Common myeloid progenitor, CD34-positive (primary cell): Measurements from ENCODE around the gene LURAP1L.

ENCODE experiments used
- CTCF ChIA-PET: fragments of 350-600 bp; sonication (Branson Sonifier 250); formaldehyde crosslinking; loops from one replicate; lab custom pipeline; 2021; ENCODE audit warnings: antibody characterized with exemption; lab: Charles Lee
- POLR2A ChIA-PET: fragments of 350-600 bp; sonication (Branson Sonifier 250); formaldehyde crosslinking; loops from one replicate; lab custom pipeline; 2021; ENCODE audit warnings: antibody characterized with exemption; lab: Charles Lee
- DNase-seq, 3 donors: peaks; one replicate each; pipeline versions ENCODE4 v3.0.0 to v3.0.0-alpha.2; 2013
- H3K27ac ChIP-seq, 2 experiments: 1 replicate in 1 of 2; 2 replicates in 1 of 2; pipeline ENCODE4 v1.7.0; 2013; ENCODE audit warnings: inconsistent platforms in 2 of 2, low read length in 2 of 2, mild to moderate bottlenecking in 2 of 2, low read depth in 1 of 2, moderate library complexity in 1 of 2; ENCODE audit not compliant: severe bottlenecking in 2 of 2, insufficient read depth in 1 of 2, poor library complexity in 1 of 2
- H3K27me3 ChIP-seq, 5 experiments: replicated peaks in 2 of 5; 1 replicate in 3 of 5; 2 replicates in 2 of 5; pipeline versions ENCODE4 v1.6.1 to v1.7.0; 2013; ENCODE audit warnings: low read length in 4 of 5, mild to moderate bottlenecking in 2 of 5, moderate library complexity in 2 of 5, inconsistent platforms in 1 of 5; ENCODE audit not compliant: insufficient read depth in 5 of 5, control insufficient read depth in 4 of 5
- H3K36me3 ChIP-seq, 4 experiments: 1 replicate in 2 of 4; 2 replicates in 2 of 4; pipeline versions ENCODE4 v1.6.1 to v1.7.0; 2013; ENCODE audit warnings: low read length in 3 of 4, control low read depth in 1 of 4, mild to moderate bottlenecking in 1 of 4; ENCODE audit not compliant: control insufficient read depth in 4 of 4, insufficient read depth in 4 of 4
- H3K4me1 ChIP-seq, 4 experiments: 1 replicate in 3 of 4; 2 replicates in 1 of 4; pipeline versions ENCODE4 v1.6.1 to v1.7.1; 2013; ENCODE audit warnings: low read length in 3 of 4, mild to moderate bottlenecking in 3 of 4, control low read depth in 1 of 4, inconsistent platforms in 1 of 4, moderate library complexity in 1 of 4; ENCODE audit not compliant: control insufficient read depth in 4 of 4, insufficient read depth in 4 of 4; ENCODE audit errors: control extremely low read depth in 1 of 4
- H3K4me3 ChIP-seq, 7 experiments: 1 replicate in 4 of 7; 2 replicates in 3 of 7; pipeline versions ENCODE4 v1.5.1 to v1.7.0; 2013; ENCODE audit warnings: mild to moderate bottlenecking in 7 of 7, low read length in 6 of 7, moderate library complexity in 6 of 7, inconsistent platforms in 2 of 7, low read depth in 2 of 7, control low read depth in 1 of 7; ENCODE audit not compliant: insufficient read depth in 4 of 7, control insufficient read depth in 1 of 7; ENCODE audit errors: extremely low read depth in 1 of 7
- H3K9me3 ChIP-seq, 5 experiments: 1 replicate in 4 of 5; 2 replicates in 1 of 5; pipeline versions ENCODE4 v1.6.1 to v1.7.1; 2013; ENCODE audit warnings: low read length in 4 of 5, mild to moderate bottlenecking in 2 of 5, inconsistent platforms in 1 of 5, low read depth in 1 of 5, moderate library complexity in 1 of 5; ENCODE audit not compliant: control insufficient read depth in 4 of 5, insufficient read depth in 2 of 5; ENCODE audit errors: control extremely low read depth in 1 of 5
- WGBS: methylation state at CpG from one replicate; pipeline ENCODE4 v1.1.5; 2013; ENCODE audit not compliant: insufficient coverage; 5-methylcytosine and 5-hydroxymethylcytosine counted together

LURAP1L gene

DNA sequence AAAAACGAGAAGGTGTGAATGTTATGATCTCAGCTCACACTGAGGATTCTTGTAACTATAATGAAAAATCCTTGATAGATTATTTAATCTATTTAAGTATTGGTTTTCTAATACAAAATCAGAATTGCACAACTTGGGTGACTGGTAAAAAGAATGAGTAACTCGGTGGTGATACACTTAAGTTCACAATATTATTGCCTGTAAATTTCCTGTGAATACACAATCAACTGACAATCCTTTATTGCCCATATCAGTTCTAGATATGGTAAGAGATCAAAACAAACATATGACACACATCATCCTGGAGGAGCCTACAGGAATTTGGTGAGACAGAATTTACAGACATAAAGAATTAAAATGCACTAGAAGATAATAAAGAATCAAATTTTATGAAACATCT lies 14.1 kb upstream of the LURAP1L start:
- no peak for DNase-seq
- CTCF ChIA-PET: no interaction called here
- no peaks in the 10 kb centered on the region for H3K9me3 ChIP-seq

DNA sequence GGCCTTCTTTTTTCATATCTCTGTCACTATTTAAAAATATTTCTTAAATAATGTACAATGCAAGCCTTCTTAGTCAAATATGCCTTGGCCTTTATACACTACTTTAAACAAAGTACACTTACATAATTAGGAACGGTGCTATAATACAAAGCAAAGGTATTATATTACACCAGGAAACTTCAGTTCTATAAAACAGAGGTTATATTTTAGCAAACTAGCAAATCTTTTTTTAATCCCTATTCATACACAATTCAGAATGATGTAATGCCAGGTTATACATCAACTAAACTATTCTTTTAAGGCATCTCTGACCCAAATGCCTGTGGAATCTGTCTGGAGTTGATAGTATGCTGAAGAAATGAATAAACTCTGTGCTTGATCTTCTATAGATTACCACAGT lies 10.7 kb upstream of the LURAP1L start:
- ChIA-PET CTCF (no interaction called here), POLR2A (no interaction called here)
- no peak for DNase-seq
- peaks cover 0 to 3% (median 0%) of the 10 kb centered on the region in 5 experiments for H3K27me3 ChIP-seq
- H3K27ac ChIP-seq: no peak overlapping the region
- 100% methylated on average over 1 of the region's 1 CpG for WGBS
- no peak overlapping the region for H3K4me3 ChIP-seq
- H3K36me3 ChIP-seq: no peaks in the 10 kb centered on the region
- no peaks in the 10 kb centered on the region for H3K9me3 ChIP-seq
- H3K4me1 ChIP-seq: no peaks in the 10 kb centered on the region

More for the DNA sequence above, 14.1 kb upstream of the LURAP1L start:
- Histone ChIP-seq H3K36me3 (no peaks in the 10 kb centered on the region), H3K27me3 (peaks cover 0 to 4% (median 0%) of the 10 kb centered on the region in 5 experiments), H3K4me3 (no peak overlapping the region), H3K4me1 (no peaks in the 10 kb centered on the region), H3K27ac (no peak overlapping the region)
- POLR2A ChIA-PET: no interaction called here
- WGBS: no CpG with 5 or more reads among the region's 2 CpGs

DNA sequence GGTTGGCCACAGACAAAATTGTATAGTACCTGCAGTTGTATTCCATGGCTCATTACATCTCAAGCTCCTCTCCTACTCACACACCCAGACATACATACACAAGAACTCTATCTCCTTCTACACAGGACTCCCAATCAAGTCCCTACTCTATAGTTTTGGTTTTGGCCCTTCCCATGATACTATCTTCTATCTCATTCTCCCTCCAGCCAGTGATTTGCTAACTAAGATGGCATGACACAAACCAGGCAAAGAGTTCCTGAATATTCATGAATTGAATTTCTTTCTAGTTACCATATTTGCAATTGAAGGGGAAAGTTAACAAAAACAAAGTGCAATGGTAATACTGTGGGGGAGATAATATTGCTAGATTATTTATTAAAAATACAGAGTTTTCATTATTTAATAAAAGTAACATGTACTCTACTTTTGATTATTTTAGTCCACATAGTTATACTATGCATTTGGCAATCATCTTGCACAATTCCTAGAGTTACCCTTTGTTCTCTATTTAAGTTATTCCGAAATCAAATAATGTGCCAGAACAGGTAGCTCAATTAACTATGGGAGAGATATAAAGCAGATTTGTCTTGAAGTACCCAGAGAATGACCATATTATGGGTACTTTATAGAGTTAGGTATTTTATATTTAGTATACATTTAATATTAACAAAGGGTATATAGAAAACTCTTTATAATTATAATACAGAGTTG lies 9.6 kb upstream of the LURAP1L start:
- H3K27me3 ChIP-seq: peaks cover 0 to 2% (median 0%) of the 10 kb centered on the region in 5 experiments
- DNase-seq: no peak
- no peaks in the 10 kb centered on the region for H3K36me3 ChIP-seq
- ChIA-PET POLR2A (no interaction called here), CTCF (no interaction called here)
- H3K4me1 ChIP-seq: no peaks in the 10 kb centered on the region
- no peak overlapping the region for H3K4me3 ChIP-seq
- no CpG with 5 or more reads among the region's 1 CpG for WGBS
- no peak overlapping the region for H3K27ac ChIP-seq
- no peaks in the 10 kb centered on the region for H3K9me3 ChIP-seq

DNA sequence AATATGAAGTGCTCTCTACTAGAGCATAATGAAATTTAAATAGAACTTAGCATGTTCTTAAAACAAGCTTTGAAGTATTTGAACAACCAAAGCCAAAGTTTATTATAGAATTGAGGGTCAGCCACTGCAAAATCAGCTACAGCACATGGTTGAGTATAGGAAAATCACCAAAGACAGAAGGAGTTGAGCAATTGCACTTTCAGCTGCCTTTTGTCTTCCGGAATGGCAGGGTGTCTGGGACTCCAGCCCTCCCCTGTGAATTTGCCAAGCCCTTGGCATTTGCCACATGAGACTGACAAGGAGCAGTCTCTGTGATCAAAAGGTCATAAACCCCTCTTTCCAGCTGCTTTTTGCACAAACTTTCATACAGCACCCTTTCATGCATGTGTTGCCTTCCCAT lies 8.5 kb upstream of the LURAP1L start:
- DNase-seq: no peak
- no peak overlapping the region for H3K4me3 ChIP-seq
- no peaks in the 10 kb centered on the region for H3K9me3 ChIP-seq
- 63% methylated on average over 1 of the region's 1 CpG for WGBS
- peaks cover 0 to 4% (median 0%) of the 10 kb centered on the region in 5 experiments for H3K27me3 ChIP-seq
- H3K4me1 ChIP-seq: no peaks in the 10 kb centered on the region
- CTCF ChIA-PET: no interaction called here
- H3K36me3 ChIP-seq: no peaks in the 10 kb centered on the region
- POLR2A ChIA-PET: no interaction called here
- H3K27ac ChIP-seq: no peak overlapping the region

DNA sequence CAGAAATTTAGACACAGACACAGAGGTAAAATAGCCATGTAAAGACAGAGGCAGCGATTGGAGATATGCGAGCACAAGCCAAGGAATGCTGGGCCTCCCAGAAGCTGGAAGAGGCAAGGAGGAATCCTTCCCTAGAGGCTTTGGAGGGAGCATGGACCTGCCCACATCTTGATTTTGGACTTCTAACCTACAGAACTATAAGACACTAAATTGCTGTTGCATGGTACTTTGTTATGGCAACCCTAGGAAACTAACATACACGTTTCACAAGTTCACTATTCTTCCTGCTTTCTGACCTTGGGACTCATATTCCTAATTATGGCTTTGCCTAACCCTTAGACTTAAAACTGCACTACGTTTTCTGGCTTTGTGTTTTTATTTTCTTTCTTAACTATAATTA lies 4.6 kb upstream of the LURAP1L start:
- Histone ChIP-seq H3K9me3 (no peaks in the 10 kb centered on the region), H3K4me3 (no peak overlapping the region), H3K36me3 (no peaks in the 10 kb centered on the region), H3K27ac (no peak overlapping the region), H3K4me1 (peaks cover 6 to 8% (median 7%) of the 10 kb centered on the region in 4 experiments), H3K27me3 (peaks cover 0 to 12% (median 7%) of the 10 kb centered on the region in 5 experiments)
- no peak for DNase-seq
- ChIA-PET CTCF (no interaction called here), POLR2A (no interaction called here)
- 88% methylated on average over 4 of the region's 4 CpGs for WGBS

DNA sequence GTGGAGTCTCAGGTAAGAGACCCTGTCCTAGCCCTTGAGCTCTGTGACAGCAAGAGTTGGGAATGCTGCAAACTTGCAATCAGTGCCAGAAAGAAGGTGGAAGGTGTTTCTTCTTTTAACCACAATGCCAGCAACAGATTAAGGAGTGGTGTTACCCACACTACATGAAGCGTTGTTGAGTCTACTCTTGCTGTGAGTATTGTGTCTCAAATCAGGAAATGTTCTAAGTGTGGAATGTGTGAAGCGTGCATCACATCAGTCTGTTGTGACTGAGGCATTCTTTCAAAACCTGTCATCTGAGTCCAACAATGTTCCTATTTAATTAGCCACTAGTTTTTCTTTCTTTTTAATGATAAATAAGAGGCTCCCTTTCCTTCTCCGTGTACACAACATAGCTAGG lies 2.9 kb upstream of the LURAP1L start:
- Histone ChIP-seq H3K27ac (no peak overlapping the region), H3K4me1 (peaks cover 7 to 19% (median 18%) of the 10 kb centered on the region in 4 experiments), H3K4me3 (no peak overlapping the region), H3K9me3 (no peaks in the 10 kb centered on the region), H3K36me3 (no peaks in the 10 kb centered on the region), H3K27me3 (peaks cover 0 to 17% (median 7%) of the 10 kb centered on the region in 5 experiments)
- WGBS: 100% methylated on average over 1 of the region's 3 CpGs
- ChIA-PET POLR2A (no interaction called here), CTCF (interaction anchor here (1.1 to 1.2 kb wide), 2 partner anchors 37 to 54 kb away, joined by 3 read pairs; no protein-coding TSS in a partner anchor)
- DNase-seq: no peak

DNA sequence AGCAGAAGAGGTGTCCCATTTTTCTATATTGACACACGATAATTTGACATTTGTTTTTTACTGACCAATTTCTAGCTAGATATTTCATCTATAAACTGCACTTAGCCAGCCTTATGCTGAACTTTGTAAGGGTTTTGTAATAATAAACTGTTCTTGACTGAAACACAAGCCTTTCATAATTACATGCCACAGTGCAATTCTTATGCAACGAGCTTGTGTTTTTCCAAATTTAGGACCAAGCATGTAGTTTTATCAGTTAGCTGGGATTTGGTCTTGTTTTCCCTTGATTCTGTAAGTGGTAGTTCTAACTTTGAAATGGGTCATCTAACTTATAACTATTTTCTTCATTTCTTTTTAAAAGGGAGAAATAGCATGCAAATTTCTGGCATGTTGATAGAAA lies 1.3 kb upstream of the LURAP1L start:
- WGBS: no CpG with 5 or more reads among the region's 2 CpGs
- Histone ChIP-seq H3K27me3 (peaks cover 0 to 17% (median 7%) of the 10 kb centered on the region in 5 experiments), H3K27ac (no peak overlapping the region), H3K4me3 (no peak overlapping the region), H3K36me3 (no peaks in the 10 kb centered on the region), H3K9me3 (no peaks in the 10 kb centered on the region), H3K4me1 (peaks cover 7 to 20% (median 18%) of the 10 kb centered on the region in 4 experiments)
- POLR2A ChIA-PET: no interaction called here
- no peak for DNase-seq
- CTCF ChIA-PET: no interaction called here
